ENCODE results near the gene SLC38A6.
"Not testable (repeated sequence)": the region's sequence is repeated elsewhere in the genome, so short reads cannot be mapped to it uniquely, and the experiment has no call there.

SLC38A6 gene

DNA sequence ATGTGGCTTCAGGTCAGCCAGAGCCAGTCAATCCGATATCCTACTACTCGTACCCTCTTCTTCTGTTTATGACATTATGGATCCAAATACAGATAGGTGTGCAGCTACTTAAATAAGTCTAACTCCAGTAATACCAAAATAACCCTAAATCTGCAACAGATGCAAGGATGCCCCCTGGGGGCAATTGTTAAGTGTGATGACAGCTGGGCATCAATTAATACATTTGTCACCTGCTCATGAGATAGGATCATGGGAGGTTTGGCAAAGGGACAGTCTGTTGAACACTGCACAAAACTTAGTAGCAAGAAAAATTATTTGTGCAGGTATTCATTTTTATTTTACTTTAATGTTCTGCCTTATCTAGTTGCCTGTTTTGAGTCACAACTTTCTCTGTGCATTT lies 83.2 kb downstream of the SLC38A6 start:
- DNase-seq = no peak

DNA sequence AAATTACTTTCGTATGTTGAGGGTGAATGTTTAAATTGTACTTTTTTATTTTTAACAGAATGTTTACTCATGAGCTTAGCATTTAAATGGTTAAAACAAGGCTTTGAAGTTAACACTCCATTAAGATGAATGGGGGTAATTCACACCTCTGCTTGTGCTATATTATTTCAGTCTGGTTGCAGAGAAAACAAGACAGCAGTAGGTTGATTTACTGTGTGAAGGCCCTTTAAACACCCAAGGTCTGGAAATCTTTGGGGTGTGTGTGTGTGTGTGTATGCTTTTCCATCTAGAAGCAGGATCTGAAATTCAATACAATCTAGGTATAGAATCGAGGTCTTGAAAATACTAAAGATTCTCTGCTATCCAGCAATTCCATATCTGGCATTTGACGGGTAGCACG lies 83.8 kb downstream of the SLC38A6 start:
- DNase-seq = no peak

DNA sequence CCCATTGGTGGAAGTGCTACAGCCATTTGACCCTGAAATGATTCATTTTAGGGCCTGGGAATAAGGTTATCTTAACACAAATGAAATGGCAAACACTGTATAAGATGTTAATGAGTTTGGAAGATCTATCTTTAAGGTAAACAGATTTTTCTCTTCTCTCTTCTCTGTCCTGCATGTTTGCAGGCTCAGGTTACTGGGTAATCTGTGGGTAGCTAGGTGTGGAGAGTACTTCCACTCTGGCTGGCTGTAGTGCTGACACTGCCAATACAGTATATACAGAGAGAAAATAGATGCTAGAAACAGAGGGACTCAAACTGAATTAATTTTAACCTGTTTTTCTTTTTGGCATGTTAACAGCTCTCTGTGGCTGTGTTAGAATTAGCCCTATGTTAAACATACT lies 84.6 kb downstream of the SLC38A6 start:
- no peak for DNase-seq

DNA sequence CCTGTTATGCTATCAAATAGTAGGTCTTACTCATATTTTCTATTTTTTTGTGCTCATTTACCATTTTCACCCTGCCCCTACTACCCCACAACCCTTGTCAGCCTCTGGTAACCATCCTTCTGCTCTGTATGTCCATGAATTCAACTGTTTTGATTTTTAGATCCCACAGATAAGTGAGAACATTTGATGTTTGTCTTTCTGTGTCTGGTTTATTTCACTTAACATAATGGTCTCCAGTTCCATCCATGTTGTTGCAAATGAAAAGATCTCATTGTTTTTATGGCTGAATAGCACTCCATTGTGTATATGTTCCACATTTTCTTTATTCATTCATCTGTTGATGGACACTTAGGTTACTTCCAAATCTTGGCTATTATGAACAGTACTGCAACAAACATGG lies 91.4 kb downstream of the SLC38A6 start:
- not testable (repeated sequence) for DNase-seq

DNA sequence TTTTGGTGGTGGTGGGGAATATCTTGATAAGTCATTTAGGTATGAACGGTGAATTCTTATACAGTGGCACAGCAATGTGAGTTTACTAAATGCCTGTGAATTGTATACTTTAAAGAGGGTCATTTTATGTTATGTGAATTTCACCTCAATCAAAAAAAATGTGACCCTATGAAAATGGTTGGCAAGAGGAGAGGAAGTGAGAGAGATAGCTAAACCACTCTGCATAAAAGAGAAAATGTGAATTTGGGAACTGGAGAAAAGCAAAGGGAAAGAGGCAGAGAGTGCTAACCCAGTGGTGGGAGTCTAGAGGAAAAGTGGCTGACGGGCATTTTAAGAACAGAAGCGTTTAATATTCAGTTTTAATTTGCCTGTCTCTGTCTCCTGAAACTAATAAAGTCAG lies 93.8 kb downstream of the SLC38A6 start:
- no peak for DNase-seq

DNA sequence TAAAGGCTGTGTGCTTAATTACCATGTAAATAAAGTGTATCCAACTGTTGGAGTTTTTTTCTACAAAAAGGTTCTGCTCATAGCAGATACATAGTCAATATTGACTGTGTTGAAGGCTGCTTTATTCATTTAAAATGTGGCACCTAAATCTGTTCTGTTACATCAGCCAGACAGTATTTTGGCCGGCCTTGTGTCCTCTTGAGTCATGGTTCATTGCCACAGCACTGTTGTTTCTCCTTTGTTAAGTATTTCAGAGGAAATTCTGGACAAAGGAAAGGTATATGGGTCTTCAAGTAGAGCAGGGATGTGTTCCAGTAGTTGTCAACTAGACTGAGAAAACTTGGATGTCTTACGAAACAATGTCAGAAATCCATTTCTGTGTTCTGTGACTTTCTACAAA lies 95.5 kb downstream of the SLC38A6 start:
- no peak for DNase-seq

DNA sequence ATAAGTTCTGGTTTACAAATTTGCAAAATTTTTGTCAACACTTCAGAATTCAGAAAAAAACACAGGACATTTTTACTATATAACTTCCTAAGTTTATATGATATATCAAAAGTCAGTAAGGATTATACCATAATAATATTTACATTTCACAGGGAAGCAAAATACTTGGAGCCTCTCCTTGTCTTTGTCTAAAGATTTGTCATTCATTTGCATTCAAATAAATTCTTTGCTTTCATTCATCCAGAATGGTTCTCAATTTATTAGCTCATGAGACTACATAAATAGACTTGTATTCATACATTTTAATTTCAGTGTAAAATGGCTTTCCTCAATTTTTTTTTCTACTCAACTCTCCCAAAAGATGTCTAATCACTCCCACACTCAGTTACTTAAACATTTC lies 96.4 kb downstream of the SLC38A6 start:
- no peak for DNase-seq

DNA sequence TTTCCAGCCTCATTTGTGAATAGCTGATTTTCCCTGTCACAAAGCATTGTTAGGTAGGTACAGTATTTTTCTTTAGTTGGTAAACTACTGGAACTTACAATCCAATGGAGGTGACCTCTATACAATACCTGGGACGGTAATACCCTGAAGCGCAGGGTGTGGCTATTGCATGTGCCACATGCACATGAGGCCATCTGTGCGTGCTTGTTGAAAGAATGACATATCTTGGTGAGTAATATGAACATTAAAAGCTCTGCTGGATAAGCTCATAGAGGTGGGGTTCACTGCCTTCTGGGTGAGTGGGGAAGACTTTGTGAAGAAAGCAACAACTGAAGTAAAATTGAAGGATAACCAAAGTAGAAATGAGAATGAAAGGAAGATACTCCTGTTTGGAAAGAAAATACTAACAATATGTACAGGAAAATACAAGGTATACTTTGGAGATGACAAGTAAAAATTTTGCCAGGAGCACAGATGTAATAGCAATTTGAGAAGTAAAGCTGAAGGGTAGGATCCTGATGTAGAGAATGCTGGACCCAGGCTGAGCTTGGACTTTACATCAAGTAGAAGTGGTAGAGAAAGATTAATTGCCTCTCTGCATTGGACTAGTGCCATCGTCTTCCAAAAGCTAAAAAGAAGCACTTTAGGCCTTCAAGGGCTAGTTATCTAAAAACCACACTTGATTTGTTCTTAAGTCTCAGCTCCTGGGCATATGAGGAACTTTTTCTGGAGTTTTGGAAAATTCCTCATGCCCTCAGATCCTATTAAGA lies 97.1 kb downstream of the SLC38A6 start:
- DNase-seq = no peak

DNA sequence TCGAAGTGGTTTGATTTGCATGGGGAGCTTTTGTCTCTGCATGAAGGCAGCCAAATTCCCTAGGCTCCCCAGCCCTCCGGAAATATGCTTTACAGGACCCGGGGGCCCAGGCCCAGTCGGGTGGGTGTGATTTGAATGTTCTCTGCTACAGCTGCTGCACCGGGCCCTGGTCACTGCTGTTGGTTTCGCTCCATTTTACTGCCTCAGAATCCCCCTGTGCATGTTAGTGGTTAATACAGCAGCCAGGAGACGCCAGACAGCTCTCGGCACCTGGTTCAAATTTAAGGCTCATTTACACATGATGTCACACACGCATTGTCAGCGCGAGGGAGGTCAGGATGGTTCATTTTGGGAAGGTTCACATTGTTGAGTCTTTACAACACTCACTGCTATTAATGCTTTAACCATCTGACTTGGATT lies 99.6 kb downstream of the SLC38A6 start:
- no peak for DNase-seq

DNA sequence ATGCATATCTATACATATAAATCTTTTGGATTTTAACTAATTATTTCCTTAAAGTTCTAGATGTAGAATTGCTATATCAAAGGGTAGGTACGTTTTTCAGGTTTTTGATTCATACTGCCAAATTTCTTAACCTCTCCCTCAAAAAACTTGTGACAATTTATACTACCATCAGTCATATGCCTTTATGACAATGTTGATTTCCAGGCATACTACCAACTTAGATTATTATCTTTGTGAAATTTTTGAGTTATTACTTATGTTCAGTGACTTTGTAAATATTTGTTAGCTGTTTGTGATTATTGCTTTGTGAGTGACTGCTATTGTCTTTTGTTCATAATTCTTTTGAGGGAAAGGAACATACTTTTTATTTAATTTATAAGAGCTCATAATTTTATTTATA lies 107.0 kb downstream of the SLC38A6 start:
- DNase-seq = no peak

DNA sequence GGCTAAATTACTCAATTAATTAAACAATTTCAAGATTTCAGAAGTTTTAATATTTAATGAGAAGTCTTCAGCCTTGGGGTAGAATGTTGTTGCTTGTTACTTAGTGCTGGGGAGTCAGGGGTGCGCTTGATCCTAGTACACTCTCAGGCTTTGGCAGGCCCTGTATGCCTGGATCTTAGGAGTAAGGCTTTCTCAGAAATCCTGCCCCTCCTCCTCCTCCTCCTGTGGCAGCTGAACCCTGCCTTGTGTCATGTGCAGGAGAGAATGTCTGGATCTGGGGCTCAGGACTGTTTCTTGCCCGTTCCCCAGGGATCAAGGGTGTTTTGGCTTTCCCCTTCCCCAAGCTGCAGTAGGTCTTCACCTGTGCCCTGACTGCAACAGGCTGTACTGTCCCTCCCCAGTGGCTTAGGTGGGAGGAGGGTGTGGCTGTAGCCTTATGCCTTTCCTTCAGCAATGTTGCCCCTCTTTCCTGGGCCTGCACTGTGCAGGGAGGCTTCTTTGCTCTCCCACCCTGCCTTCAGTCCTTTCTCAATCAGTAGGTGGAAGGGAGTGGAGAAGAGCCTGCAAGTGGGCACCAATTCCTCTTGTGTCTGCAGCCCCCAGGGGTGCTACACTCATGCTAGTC lies 108.2 kb downstream of the SLC38A6 start:
- no peak for DNase-seq

DNA sequence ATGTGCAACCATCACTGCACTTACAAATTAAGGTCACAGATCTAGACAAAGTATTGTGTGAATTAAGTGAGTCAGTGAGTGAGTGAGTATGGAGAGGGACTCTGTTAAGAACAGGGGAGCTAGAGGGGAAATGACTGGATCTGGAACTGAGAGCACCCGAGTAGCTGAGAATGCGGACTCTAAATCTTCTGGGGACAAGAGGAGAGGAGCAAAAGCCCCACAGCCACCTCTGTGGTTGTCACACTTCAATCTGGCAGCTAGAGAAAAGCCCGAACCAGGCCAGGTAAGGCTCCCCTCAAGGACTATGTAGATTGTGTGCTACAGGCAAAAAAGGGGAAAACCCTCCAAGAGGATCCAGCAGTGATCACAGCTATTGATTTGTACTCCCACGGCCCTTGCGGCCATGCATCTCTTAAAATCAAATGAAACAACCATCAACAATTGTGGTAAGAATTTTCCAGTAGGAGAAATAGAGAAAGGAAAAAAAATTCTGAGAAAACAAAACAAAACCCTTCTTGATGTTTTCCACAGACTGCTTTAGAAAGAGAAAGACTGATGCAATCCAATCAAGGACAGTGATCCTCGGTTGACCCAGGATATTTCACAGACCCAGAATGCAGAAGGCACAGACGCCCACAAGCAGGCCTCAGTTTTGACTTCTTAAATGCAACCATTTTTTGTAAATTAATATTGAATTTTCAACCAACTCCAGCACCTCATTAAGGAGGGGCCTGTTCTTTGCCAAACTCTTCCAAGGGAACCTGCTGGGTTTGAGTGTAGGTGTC lies 109.6 kb downstream of the SLC38A6 start:
- DNase-seq = no peak

DNA sequence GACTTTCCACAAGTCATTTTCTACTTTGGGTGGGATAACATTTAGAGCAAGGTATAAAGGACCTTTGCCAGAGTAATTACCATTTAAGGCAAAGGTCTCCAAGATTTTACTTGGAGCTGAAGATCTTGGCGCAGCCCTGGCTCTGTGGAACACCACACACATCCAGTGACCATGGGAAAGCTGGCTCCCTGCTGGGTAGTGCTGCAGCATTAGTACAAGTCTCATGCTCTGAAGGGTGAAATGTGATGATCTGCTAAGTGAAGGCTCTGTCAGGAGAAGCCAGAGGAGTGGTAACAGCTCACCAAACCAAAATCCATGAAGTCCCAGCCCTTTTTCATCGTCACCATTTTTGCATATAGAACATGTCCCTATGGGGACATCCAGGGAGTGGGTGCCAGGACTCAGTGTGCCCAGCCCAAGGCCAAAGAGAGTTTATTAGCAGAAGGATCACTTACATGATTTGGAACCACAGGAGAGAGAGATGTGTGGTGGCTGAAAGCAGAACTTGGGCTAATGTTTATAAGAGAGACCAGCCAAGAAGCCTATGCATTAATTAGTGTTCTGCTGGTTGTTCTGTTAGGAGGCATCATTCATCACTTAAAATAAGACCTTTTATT lies 110.7 kb downstream of the SLC38A6 start:
- no peak for DNase-seq

DNA sequence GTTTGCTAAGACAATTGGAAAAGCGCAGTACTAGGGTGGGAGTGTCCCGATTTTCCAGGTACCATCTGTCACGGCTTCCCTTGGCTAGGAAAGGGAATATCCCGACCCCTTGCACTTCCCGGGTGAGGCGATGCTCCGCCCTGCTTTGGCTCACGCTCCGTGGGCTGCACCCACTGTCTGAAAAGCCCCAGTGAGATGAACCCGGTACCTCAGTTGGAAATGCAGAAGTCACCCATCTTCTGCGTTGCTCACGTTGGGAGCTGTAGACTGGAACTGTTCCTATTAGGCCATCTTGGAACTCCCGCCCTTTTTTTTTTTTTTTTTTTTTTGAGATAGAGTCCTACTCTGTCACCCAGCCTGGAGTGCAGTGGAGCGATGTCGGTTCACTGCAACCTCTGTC lies 117.1 kb downstream of the SLC38A6 start:
- not testable (repeated sequence) for DNase-seq

DNA sequence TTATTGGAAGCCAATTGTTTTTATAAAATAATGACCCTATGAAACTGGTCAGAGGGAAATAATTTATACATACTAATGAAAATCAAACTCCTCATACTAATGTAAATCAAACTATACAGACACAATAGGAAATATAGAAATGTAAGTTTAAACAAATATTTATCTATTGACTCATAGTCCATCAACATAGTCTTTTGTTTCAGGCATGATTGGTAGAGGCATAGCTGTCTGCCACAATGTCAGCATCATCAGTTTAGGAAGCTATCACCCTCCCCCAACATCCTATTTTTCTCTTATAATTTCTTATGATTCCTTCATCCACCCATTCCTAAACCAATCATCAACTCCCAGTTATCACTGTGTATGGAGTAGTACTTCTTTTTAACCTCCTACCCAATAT lies 117.7 kb downstream of the SLC38A6 start:
- no peak for DNase-seq

DNA sequence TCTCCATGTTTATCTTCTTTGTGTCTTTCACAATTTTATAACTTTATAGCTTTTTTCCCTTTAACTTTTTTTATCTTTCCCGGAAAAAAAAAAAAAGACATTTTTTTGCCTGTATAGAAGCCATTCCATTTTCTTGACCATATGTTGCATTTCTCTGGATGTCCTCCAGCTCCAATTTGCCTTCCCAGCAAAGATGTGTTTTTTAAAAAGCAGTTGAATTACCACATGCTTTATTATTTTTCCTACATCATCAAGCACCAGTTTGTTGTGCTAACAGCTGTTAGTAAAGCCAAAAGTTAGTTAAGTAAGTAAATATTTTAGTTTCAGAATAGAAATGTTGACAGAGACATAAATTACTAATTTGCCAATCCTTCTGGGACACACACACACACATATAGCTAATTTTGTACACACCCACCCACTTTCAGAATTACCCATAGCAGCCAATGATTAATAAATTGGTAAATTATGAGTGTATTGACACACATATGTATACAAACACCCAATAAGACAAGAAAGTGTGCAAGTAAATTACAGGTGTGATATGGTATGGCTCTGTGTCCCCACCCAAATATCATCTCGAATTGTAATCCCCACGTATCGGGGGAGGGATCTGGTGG lies 118.3 kb downstream of the SLC38A6 start:
- DNase-seq = no peak

DNA sequence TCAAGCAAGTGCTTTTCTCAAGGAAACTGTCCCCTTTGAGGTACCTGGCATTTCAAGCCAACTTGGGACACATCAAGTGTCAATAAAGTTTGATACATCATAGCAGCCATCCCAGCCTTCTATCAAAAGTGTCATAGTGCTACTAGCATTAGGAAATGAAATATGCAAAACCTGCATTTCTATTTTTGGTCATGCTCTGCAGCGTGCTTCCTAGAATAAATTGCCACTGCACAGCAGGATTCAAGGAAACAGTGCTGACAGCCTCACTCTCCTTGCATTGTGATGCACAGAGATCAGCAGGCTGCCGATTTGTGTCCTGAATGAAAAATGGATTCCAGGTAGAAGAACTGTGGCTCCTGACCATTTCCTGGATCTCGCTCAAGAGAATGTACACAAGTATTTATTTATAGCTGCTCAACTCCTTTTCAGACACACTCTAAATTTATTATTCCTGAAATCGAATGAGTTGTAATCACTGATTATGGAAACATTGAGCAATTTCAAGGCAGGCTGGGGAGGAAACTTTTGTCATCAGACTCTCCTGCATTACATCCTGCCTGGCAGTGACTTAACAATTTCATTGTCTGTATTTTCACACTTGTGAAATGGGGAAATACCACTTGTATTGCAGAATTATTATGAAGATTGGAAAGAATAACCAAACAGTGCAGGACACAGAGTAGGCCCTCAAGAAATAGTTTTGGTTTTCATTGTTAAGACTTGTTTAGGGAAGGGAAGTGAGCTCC lies 120.9 kb downstream of the SLC38A6 start:
- no peak for DNase-seq
